H9 (cell line): ENCODE results near the gene LRRFIP1. TPM values are rescaled to one million over a fixed set of nuclear protein-coding genes. Genes with fewer than 3 reads are reported as not detected.

Source experiments
- DNase-seq: peaks from one replicate; pipeline ENCODE4 v3.0.0-alpha.2; 2017
- H2AFZ ChIP-seq: one replicate; pipeline ENCODE4 v1.6.1; 2013; ENCODE audit warnings: mild to moderate bottlenecking, low read length, control low read depth, moderate library complexity
- H2AK5ac ChIP-seq: 2 replicates; pipeline ENCODE4 v1.6.1; 2013; ENCODE audit warnings: low read length, control low read depth, mixed read lengths; ENCODE audit not compliant: insufficient read length
- H2BK120ac ChIP-seq: one replicate; pipeline ENCODE4 v1.6.1; 2013; ENCODE audit warnings: low read depth, mild to moderate bottlenecking, low read length, control low read depth, inconsistent platforms; ENCODE audit not compliant: poor library complexity, severe bottlenecking
- H2BK12ac ChIP-seq: 2 replicates; pipeline ENCODE4 v1.6.1; 2013; ENCODE audit warnings: low read length, control low read depth, mixed read lengths, low read depth; ENCODE audit not compliant: insufficient read length
- H2BK15ac ChIP-seq: 2 replicates; pipeline ENCODE4 v1.6.1; 2013; ENCODE audit warnings: low read depth, low read length, control low read depth
- H2BK20ac ChIP-seq: one replicate; pipeline ENCODE4 v1.6.1; 2013; ENCODE audit warnings: low read depth, mild to moderate bottlenecking, low read length, control low read depth, inconsistent platforms; ENCODE audit not compliant: poor library complexity, severe bottlenecking
- H2BK5ac ChIP-seq: 2 replicates; pipeline ENCODE4 v1.6.1; 2013; ENCODE audit warnings: low read length, control low read depth, mixed read lengths; ENCODE audit not compliant: insufficient read length
- H3K14ac ChIP-seq: 2 replicates; pipeline ENCODE4 v1.6.1; 2013; ENCODE audit warnings: low read length, control low read depth; ENCODE audit not compliant: insufficient read depth
- H3K18ac ChIP-seq: 2 replicates; pipeline ENCODE4 v1.6.1; 2013; ENCODE audit warnings: low read depth, mild to moderate bottlenecking, mixed read lengths, low read length, control low read depth; ENCODE audit not compliant: insufficient read length
- H3K23ac ChIP-seq: 2 replicates; pipeline ENCODE4 v1.6.1; 2013; ENCODE audit warnings: low read length, control low read depth, mixed read lengths, low read depth; ENCODE audit not compliant: insufficient read length
- H3K23me2 ChIP-seq: 2 replicates; pipeline ENCODE4 v1.6.1; 2013; ENCODE audit warnings: low read depth, mild to moderate bottlenecking, mixed read lengths, low read length, control low read depth; ENCODE audit not compliant: insufficient read length, poor library complexity, severe bottlenecking
- H3K27ac ChIP-seq: 2 replicates; pipeline ENCODE4 v1.5.1; 2013; ENCODE audit warnings: low read length, control low read depth, mixed read lengths, low read depth; ENCODE audit not compliant: insufficient read length
- H3K27me3 ChIP-seq: 2 replicates; pipeline ENCODE4 v1.6.1; 2013; ENCODE audit warnings: low read length, control low read depth, inconsistent platforms; ENCODE audit not compliant: insufficient read depth
- H3K4ac ChIP-seq: 2 replicates; pipeline ENCODE4 v1.6.1; 2013; ENCODE audit warnings: low read depth, mild to moderate bottlenecking, control low read depth, inconsistent platforms, low read length, moderate library complexity
- H3K4me1 ChIP-seq: 2 replicates; pipeline ENCODE4 v1.6.1; 2013; ENCODE audit warnings: low read length, control low read depth, inconsistent platforms; ENCODE audit not compliant: insufficient read depth
- H3K4me2 ChIP-seq: 2 replicates; pipeline ENCODE4 v1.6.1; 2013; ENCODE audit warnings: low read length, control low read depth, mixed read lengths; ENCODE audit not compliant: insufficient read length, insufficient read depth
- H3K56ac ChIP-seq: 2 replicates; pipeline ENCODE4 v1.6.1; 2013; ENCODE audit warnings: low read depth, mild to moderate bottlenecking, mixed read lengths, low read length, control low read depth; ENCODE audit not compliant: insufficient read length
- H3K79me1 ChIP-seq: 2 replicates; pipeline ENCODE4 v1.6.1; 2013; ENCODE audit warnings: low read depth, mild to moderate bottlenecking, moderate library complexity, low read length, control low read depth, inconsistent platforms; ENCODE audit not compliant: insufficient read depth, poor library complexity, severe bottlenecking
- H3K79me2 ChIP-seq: 2 replicates; pipeline ENCODE4 v1.6.1; 2013; ENCODE audit warnings: low read length, control low read depth, inconsistent platforms; ENCODE audit not compliant: insufficient read depth
- H3K9ac ChIP-seq: 2 replicates; pipeline ENCODE4 v1.6.1; 2013; ENCODE audit warnings: low read length, control low read depth, mixed read lengths; ENCODE audit not compliant: insufficient read length; ENCODE audit errors: extremely low read depth
- H3K9me3 ChIP-seq: one replicate; pipeline ENCODE4 v1.6.1; 2013; ENCODE audit warnings: low read depth, low read length, inconsistent platforms; ENCODE audit not compliant: control insufficient read depth
- H3T11ph ChIP-seq: one replicate; pipeline ENCODE4 v1.6.1; 2013; ENCODE audit warnings: mild to moderate bottlenecking, low read length, control low read depth, inconsistent platforms
- H4K20me1 ChIP-seq: one replicate; pipeline ENCODE4 v1.6.1; 2013; ENCODE audit not compliant: control insufficient read depth, insufficient read length, insufficient read depth
- H4K5ac ChIP-seq: 2 replicates; pipeline ENCODE4 v1.6.1; 2013; ENCODE audit warnings: low read depth, mild to moderate bottlenecking, mixed read lengths, low read length, control low read depth; ENCODE audit not compliant: insufficient read length
- H4K8ac ChIP-seq: replicated peaks from 2 replicates; pipeline ENCODE4 v1.6.1; 2013; ENCODE audit warnings: low read length, control low read depth, mixed read lengths, low read depth; ENCODE audit not compliant: insufficient read length
- H4K91ac ChIP-seq: 2 replicates; pipeline ENCODE4 v1.6.1; 2013; ENCODE audit warnings: low read depth, mild to moderate bottlenecking, moderate library complexity, mixed read lengths, low read length, control low read depth; ENCODE audit not compliant: insufficient read length
- H3K27ac Mint-ChIP-seq, 3 experiments: 2 replicates in 2 of 3; 3 replicates in 1 of 3; pipeline ENCODE4 v1.8.0; 2020 to 2021; ENCODE audit warnings: mixed read lengths in 3 of 3, mild to moderate bottlenecking in 1 of 3, moderate library complexity in 1 of 3
- H3K27me3 Mint-ChIP-seq: 2 replicates; pipeline ENCODE4 v1.8.0; 2021; ENCODE audit warnings: low read depth, mild to moderate bottlenecking, moderate library complexity, mixed read lengths
- H3K36me3 Mint-ChIP-seq, 3 experiments: 2 replicates in 2 of 3; 3 replicates in 1 of 3; pipeline ENCODE4 v1.8.0; 2020 to 2021; ENCODE audit warnings: low read depth in 3 of 3, mixed read lengths in 3 of 3; ENCODE audit not compliant: insufficient read depth in 1 of 3
- H3K4me1 Mint-ChIP-seq, 2 experiments: 2 replicates each; pipeline ENCODE4 v1.8.0; 2020; ENCODE audit warnings: mixed read lengths in 2 of 2
- H3K4me3 Mint-ChIP-seq, 2 experiments: 2 replicates in 1 of 2; 3 replicates in 1 of 2; pipeline ENCODE4 v1.8.0; 2020 to 2021; ENCODE audit warnings: mild to moderate bottlenecking in 2 of 2, mixed read lengths in 2 of 2, moderate library complexity in 1 of 2
- H3K9me3 Mint-ChIP-seq, 2 experiments: 2 replicates in 1 of 2; 3 replicates in 1 of 2; pipeline ENCODE4 v1.8.0; 2020; ENCODE audit warnings: mild to moderate bottlenecking in 2 of 2, mixed read lengths in 2 of 2, moderate library complexity in 1 of 2
- CTCF ChIP-seq: fragments of 200-600 bp; sonication (generic); conservative IDR thresholded peaks from 3 replicates; pipeline ENCODE4 v1.8.0; 2021; ENCODE audit warnings: antibody characterized with exemption, mild to moderate bottlenecking
- WGBS: extraction: QIAGEN DNeasy Blood & Tissue Kit; methylation state at CpG from one replicate; pipeline ENCODE4 v1.1.7; 2013; ENCODE audit warnings: missing lambda C conversion rate, low lambda C conversion rate, mixed read lengths; ENCODE audit not compliant: insufficient read length; ENCODE audit errors: extremely low coverage; 5-methylcytosine and 5-hydroxymethylcytosine counted together
- total RNA-seq: library from RNA; stranded (reverse); gene quantifications from 2 replicates; pipeline ENCODE4 v1.2.1, GENCODE V29; 2021

Gene LRRFIP1
- total RNA-seq, 1 experiment from 2014 or later, result 38.5 TPM

GRCh38 chr2:237598468-237599208 is 28.7 kb upstream of the LRRFIP1 start:
- no peak overlapping the region for H3K56ac ChIP-seq
- H4K91ac ChIP-seq, result no peak overlapping the region
- H3K18ac ChIP-seq, result no peak overlapping the region
- no peaks in the 10 kb centered on the region for H3K79me1 ChIP-seq
- peaks cover 17% of the 10 kb centered on the region for H3K27me3 Mint-ChIP-seq
- no peak overlapping the region for H2BK5ac ChIP-seq
- H2BK15ac ChIP-seq, result no peak overlapping the region
- no peaks in the 10 kb centered on the region; a peak in 1 of 5 replicates for H3K9me3 Mint-ChIP-seq
- H3K27me3 ChIP-seq, result no peaks in the 10 kb centered on the region
- peak; percentile 23 for DNase-seq
- H3K4me1 Mint-ChIP-seq, result peaks cover 80 to 82% of the 10 kb centered on the region in 2 experiments
- H3K9me3 ChIP-seq, result no peaks in the 10 kb centered on the region
- no peaks in the 10 kb centered on the region; a peak in 2 of 7 replicates for H3K36me3 Mint-ChIP-seq
- no peak overlapping the region for H4K5ac ChIP-seq
- H3K79me2 ChIP-seq, result no peaks in the 10 kb centered on the region
- H3K14ac ChIP-seq, result no peak overlapping the region
- H3K27ac Mint-ChIP-seq, result peak overlapping the region in 1 of 3 experiments; percentile 37; a peak in 2 of 7 replicates
- no peak overlapping the region for H2BK20ac ChIP-seq
- no peaks in the 10 kb centered on the region for H3K23me2 ChIP-seq
- H3K23ac ChIP-seq, result no peak overlapping the region
- no CpG with 5 or more reads among the region's 14 CpGs for WGBS
- H3K27ac ChIP-seq, result no peak overlapping the region
- H3K4me3 Mint-ChIP-seq, result peak overlapping the region in 1 of 2 experiments; percentile 53; a peak in 1 of 5 replicates
- H3T11ph ChIP-seq, result no peak overlapping the region
- no peak overlapping the region for H3K4me2 ChIP-seq
- H2AFZ ChIP-seq, result no peak overlapping the region
- peaks cover 16% of the 10 kb centered on the region; the same call in 1 of the 2 replicates for H3K4me1 ChIP-seq
- no peak overlapping the region for H2BK120ac ChIP-seq
- H2BK12ac ChIP-seq, result no peak overlapping the region
- no peak overlapping the region for H3K4ac ChIP-seq
- H3K9ac ChIP-seq, result no peak overlapping the region
- H2AK5ac ChIP-seq, result no peak overlapping the region
- TF ChIP-seq CTCF, result no peak
- no peak overlapping the region for H4K8ac ChIP-seq
- no peaks in the 10 kb centered on the region for H4K20me1 ChIP-seq
